Muscle layer of colon (tissue), 2 donors: ENCODE data around the gene UNC45B.

Experiments
- H3K27ac ChIP-seq: one replicate; pipeline ENCODE4 v1.7.0; 2013; ENCODE audit warnings: low read depth, mild to moderate bottlenecking, low read length, moderate library complexity
- H3K27me3 ChIP-seq, 2 donors: one replicate each; pipeline ENCODE4 v1.7.0; 2013; ENCODE audit warnings: low read length in 2 of 2, mild to moderate bottlenecking in 2 of 2; ENCODE audit not compliant: insufficient read depth in 2 of 2, control insufficient read depth in 1 of 2
- H3K36me3 ChIP-seq: one replicate; pipeline ENCODE4 v1.7.0; 2013; ENCODE audit warnings: mild to moderate bottlenecking, low read length; ENCODE audit not compliant: insufficient read depth
- H3K4me1 ChIP-seq: one replicate; pipeline ENCODE4 v1.7.0; 2013; ENCODE audit warnings: mild to moderate bottlenecking, low read length; ENCODE audit not compliant: insufficient read depth
- H3K4me3 ChIP-seq, 2 donors: one replicate each; pipeline ENCODE4 v1.7.0; 2013; ENCODE audit warnings: low read length in 2 of 2, low read depth in 1 of 2, mild to moderate bottlenecking in 1 of 2, moderate library complexity in 1 of 2
- H3K9ac ChIP-seq: one replicate; pipeline ENCODE4 v1.7.0; 2013; ENCODE audit warnings: low read length
- H3K9me3 ChIP-seq: one replicate; pipeline ENCODE4 v1.7.0; 2013; ENCODE audit warnings: mild to moderate bottlenecking, low read length
- donor health status: abdominal sarcoma.
- donor health status: Adenocarcinoma of cecum.

UNC45B gene

DNA sequence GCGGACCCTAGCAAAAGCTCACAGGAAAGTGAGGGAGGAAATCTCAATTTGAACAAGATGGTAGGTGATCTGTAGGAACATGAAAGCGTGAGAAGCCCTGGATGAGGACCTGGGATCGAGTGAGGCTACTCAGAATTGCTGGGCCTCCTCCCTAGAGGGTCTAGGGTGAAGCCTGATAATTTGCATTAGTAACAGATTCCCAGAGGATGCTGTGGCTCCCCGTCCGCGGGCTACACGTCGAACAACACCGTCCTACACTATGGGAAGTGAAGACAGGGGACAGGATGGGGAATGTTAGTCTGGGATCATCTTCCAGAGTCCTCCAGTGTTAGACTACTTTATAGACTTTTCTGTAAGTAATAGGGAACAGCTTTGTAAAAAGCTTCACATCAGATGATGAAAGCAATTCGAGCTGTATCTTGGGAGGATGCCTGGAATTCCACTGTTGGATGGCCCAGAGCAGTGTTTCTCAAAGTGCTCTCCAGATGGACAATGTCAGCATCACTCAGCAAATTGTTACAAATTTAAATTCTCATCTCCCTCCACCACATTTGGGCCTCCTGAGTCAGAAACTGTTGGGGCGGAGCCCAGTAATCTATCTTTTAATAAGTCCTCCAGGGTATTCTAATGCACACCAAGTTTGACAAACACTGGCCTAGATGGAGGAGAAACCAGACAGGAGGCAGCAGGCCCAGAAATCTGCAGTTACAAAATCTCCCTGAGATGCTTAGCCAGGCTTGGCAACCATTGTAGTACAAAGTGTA lies 19.7 kb upstream of the UNC45B start:
- no peak overlapping the region for H3K4me3 ChIP-seq
- H3K27me3 ChIP-seq: no peaks in the 10 kb centered on the region
- no peak overlapping the region for H3K27ac ChIP-seq
- no peaks in the 10 kb centered on the region for H3K4me1 ChIP-seq
- H3K36me3 ChIP-seq: peaks cover 6% of the 10 kb centered on the region
- H3K9me3 ChIP-seq: no peaks in the 10 kb centered on the region
- H3K9ac ChIP-seq: no peak overlapping the region

DNA sequence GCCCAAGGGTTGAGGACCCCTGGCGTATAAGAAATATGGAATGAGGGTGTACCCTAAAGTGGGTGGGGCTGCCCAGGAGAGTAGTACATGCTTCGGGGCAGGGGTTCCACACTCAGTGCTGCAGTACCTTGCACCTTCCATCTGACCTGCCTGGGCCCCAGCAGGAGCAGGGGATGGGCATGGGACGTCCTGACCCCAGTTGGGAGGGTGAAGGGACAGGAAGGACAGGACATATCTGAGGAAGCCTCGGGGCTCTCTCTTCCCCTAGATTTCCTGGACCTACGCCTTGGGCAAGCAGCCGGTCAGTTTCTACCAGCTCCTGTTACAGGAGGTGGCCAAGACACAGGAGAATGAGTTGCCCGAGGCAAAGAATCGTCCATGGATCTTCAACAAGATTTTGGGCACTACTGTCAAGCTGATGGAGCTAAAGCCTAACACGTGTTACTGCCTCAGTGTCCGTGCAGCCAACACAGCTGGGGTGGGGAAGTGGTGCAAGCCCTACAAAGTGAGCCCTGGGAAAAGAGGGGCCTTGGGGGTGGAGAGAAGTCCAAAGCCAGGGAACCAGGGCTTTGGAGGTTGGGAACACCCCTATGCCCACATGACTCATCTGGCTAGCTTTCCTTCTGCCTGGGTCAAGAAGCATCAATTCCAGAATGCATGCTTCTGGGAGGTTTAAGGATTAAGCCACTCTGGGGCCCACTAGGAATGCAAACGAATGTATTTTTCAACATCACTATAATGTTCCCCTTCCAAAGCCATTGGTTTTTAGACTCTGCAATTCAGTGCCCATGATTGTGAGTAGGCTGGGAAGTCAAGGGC lies 18.3 kb upstream of the UNC45B start:
- no peak overlapping the region for H3K27ac ChIP-seq
- no peak overlapping the region for H3K9ac ChIP-seq
- H3K9me3 ChIP-seq: no peaks in the 10 kb centered on the region
- H3K4me3 ChIP-seq: no peak overlapping the region
- H3K4me1 ChIP-seq: no peaks in the 10 kb centered on the region
- H3K27me3 ChIP-seq: no peaks in the 10 kb centered on the region
- peaks cover 19% of the 10 kb centered on the region for H3K36me3 ChIP-seq

DNA sequence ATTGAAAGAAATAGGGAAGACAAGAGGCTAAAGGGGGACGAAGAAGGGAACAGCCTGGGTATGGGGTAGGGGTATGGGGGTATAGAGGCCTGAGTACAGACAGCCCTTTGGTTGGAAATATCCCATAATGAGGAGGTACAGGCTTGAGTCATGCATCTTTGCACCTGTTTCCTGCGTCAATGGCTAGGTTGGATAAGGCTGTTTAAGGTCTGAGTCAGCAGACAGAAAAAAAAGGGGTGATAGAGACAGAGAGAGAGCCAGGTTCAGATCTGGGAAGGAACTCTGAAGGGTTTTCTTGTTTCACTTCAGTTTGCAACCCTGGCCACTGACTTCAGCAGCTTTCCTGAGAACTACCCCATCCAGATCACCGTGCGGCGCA lies 17.7 kb upstream of the UNC45B start:
- H3K27me3 ChIP-seq: no peaks in the 10 kb centered on the region
- H3K9me3 ChIP-seq: no peaks in the 10 kb centered on the region
- no peaks in the 10 kb centered on the region for H3K4me1 ChIP-seq
- H3K4me3 ChIP-seq: no peak overlapping the region
- no peak overlapping the region for H3K27ac ChIP-seq
- H3K9ac ChIP-seq: no peak overlapping the region
- peaks cover 22% of the 10 kb centered on the region for H3K36me3 ChIP-seq

DNA sequence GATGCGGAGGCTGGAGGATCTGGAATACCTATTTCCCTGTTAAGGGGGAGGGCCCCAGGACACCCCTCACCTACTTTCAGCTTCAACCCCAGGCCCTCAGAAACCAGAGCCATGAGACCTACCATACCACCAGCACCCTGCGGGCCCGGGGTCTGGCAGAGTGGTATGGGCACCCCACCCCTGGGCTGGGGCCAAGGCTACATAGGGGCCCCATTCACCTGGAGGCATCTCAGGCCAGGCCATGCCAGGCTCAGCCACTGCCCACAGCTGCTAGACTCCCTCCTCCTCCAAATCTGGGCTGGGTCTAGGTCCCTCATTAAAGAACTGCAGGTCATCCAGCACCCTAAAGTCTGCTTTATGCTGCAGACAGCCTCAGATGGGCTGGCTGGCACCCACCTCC lies 17.2 kb upstream of the UNC45B start:
- H3K36me3 ChIP-seq: peaks cover 27% of the 10 kb centered on the region
- H3K4me1 ChIP-seq: no peaks in the 10 kb centered on the region
- H3K27me3 ChIP-seq: no peaks in the 10 kb centered on the region
- no peaks in the 10 kb centered on the region for H3K9me3 ChIP-seq
- no peak overlapping the region for H3K9ac ChIP-seq
- H3K27ac ChIP-seq: no peak overlapping the region
- H3K4me3 ChIP-seq: no peak overlapping the region

DNA sequence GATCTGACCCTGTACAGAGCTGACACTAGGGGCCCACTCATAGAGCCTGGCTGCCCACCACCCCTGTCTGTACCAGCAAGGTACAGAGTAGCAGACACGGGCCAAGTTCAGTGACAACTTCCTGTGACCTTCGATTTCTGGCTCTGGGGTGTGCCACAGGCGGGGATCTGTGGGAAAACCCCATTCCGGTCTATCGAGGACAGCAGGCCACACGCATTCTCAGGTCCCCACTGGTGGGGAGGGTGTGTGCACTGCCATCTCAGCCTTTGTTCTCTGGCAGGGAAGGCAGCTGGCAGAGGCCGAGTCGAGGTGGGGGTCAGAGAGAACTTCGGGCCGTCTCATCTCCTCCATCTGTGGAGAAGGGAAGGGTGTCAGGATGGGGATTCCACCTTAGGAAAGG lies 15.5 kb upstream of the UNC45B start:
- Histone ChIP-seq H3K9me3 (no peaks in the 10 kb centered on the region), H3K27ac (no peak overlapping the region), H3K4me1 (no peaks in the 10 kb centered on the region), H3K36me3 (peaks cover 40% of the 10 kb centered on the region), H3K9ac (no peak overlapping the region), H3K4me3 (no peak overlapping the region), H3K27me3 (no peaks in the 10 kb centered on the region)

DNA sequence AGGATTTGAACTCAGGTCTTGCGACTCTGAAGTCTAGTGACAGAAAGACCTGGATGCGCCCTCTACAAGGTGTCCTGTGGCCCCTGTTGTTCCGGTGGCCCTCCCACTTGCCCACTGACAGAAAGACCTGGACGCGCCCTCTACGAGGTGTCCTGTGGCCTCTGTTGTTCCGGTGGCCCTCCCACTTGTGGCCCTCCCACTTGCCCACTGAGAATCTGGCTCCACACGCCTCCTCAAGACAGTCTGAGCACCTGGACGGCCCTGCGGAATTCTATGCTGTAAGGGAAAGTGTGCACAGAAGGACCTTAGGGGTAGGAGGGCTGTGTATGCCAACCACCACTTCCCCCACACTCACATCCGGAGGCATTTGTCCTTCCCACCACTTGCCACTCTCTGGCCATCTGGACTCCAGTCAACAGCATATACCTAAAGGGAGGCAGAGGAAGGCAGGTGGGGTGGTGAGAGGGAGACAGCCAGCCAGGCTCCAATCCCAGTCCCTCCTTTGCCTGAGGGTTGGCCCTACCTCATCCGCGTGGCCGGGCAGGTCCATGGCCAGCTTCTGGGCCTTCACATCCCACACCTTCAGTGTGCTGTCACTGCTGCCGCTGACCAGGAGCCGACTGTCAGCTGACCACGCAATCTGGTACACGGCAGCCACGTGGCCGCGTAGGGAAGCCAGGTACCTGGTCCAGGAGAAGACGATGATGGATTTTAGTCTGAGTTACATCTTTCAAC lies 14.6 kb upstream of the UNC45B start:
- H3K36me3 ChIP-seq: peaks cover 48% of the 10 kb centered on the region
- H3K27me3 ChIP-seq: no peaks in the 10 kb centered on the region
- no peak overlapping the region for H3K4me3 ChIP-seq
- no peaks in the 10 kb centered on the region for H3K9me3 ChIP-seq
- no peak overlapping the region for H3K9ac ChIP-seq
- no peak overlapping the region for H3K27ac ChIP-seq
- no peaks in the 10 kb centered on the region for H3K4me1 ChIP-seq

DNA sequence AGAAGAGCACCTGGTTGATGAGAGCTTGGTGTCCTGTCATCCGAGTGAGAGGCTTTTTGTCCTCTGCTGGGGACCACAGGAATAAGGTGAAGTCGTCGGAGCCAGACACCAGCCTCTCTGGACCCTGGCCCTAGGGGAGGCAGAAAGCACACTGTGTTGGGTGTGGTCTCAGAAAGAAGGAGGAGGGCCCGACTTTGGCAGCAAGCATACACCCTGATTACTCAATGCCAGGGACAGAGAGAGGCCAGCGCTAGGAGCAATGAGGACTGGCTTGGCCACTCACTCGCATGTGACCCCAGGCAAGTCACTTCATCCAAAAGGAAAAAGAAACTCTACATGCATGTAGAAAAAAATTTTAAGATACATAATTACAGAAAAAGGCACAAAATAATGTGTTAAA lies 12.3 kb upstream of the UNC45B start:
- no peak overlapping the region for H3K4me3 ChIP-seq
- H3K27me3 ChIP-seq: no peaks in the 10 kb centered on the region
- H3K27ac ChIP-seq: no peak overlapping the region
- H3K9me3 ChIP-seq: no peaks in the 10 kb centered on the region
- H3K4me1 ChIP-seq: no peaks in the 10 kb centered on the region
- H3K36me3 ChIP-seq: peaks cover 65% of the 10 kb centered on the region
- H3K9ac ChIP-seq: no peak overlapping the region

DNA sequence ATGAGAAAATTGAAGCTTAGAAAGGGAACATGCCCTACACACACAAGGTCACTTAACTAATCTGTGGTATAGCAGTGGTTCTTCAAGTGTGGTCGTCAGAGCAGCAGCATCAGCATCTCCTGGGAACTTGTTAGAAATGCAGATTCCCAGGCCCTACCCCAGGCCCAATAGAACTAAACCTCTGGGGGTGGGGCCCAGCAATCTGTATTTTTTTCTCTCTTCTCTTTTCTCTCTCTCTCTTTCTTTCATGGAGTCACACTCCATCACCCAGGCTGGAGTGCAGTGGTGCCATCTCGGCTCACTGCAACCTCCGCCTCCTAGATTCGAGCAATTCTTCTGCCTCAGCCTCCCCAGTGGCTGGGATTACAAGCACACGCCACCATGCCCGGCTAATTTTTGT lies 9.4 kb upstream of the UNC45B start:
- no peak overlapping the region for H3K9ac ChIP-seq
- peaks cover 56% of the 10 kb centered on the region for H3K36me3 ChIP-seq
- H3K27me3 ChIP-seq: no peaks in the 10 kb centered on the region
- no peaks in the 10 kb centered on the region for H3K9me3 ChIP-seq
- H3K4me3 ChIP-seq: no peak overlapping the region
- H3K27ac ChIP-seq: no peak overlapping the region
- peaks cover 8% of the 10 kb centered on the region for H3K4me1 ChIP-seq

DNA sequence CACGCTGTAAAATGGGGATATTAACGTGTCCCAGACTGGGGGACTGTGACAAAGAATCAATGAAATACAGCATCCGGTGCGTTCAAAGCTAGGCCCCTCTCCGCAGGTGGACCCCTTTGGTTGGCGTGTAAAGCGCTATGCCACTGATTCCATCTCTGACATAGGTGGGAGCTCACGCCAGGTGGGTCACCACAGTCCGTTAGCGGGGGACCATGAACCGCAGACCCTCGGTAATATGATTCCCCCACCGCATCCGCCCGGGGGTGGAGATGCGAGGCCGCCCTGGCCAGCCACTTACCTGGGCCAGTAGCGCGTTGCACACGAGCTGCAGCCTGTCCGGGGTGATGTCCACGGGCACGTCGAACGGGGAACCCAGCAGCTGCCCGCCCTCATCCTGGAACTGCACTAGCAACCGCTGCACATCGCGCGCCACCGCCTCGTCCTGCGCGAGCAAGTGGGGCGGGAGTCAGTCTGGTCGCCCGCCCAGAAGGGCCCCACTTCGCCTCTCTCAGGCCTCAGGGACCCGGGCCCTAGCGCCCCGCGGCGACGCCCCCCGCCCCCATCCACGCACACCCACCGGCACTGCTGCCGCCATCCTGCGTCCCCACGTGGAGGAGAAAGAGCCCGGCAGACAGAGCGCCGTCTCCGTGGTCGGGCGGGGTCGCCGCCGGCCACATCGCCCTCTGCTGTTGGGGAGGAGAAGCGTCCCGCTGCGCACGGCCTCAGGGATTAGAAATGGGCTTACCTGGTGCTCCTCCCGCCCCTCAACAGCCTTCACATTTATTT lies 5.7 kb upstream of the UNC45B start, which contains the start of gene NLE1:
TSS of gene NLE1 (minus strand) at position 623 of the 786 bp plus-strand sequence. CDS start at position 595, 28 bp downstream.
- Histone ChIP-seq H3K27me3 (no peaks in the 10 kb centered on the region), H3K9me3 (no peaks in the 10 kb centered on the region), H3K4me1 (peaks cover 8% of the 10 kb centered on the region), H3K9ac (peak within 1 kb of the TSS; percentile 36), H3K27ac (peak within 1 kb of the TSS; percentile 52), H3K36me3 (peaks cover 27% of the 10 kb centered on the region), H3K4me3 (peak within 1 kb of the TSS; percentile 84 to 96)

DNA sequence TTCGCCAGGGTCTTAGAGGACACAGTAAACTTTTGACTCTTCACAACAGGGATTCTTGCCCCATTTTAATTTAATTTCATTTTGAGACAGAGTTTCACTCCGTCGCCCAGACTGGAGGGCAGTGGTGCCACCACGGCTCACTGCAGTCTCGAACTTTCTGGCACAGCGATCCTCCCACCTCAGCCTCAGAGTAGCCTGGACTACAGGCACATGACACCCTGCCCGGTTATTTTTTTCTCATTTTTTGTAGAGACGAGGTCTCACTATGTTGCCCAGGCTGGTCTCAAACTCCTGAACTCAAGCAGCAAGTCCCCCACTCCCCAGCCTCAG lies 5.2 kb upstream of the UNC45B start:
- H3K9me3 ChIP-seq: no peaks in the 10 kb centered on the region
- H3K4me3 ChIP-seq: peak overlapping the region; percentile 84 to 96
- H3K9ac ChIP-seq: no peak overlapping the region
- H3K27ac ChIP-seq: peak overlapping the region; percentile 52
- H3K4me1 ChIP-seq: peaks cover 8% of the 10 kb centered on the region
- H3K36me3 ChIP-seq: peaks cover 22% of the 10 kb centered on the region
- H3K27me3 ChIP-seq: no peaks in the 10 kb centered on the region

DNA sequence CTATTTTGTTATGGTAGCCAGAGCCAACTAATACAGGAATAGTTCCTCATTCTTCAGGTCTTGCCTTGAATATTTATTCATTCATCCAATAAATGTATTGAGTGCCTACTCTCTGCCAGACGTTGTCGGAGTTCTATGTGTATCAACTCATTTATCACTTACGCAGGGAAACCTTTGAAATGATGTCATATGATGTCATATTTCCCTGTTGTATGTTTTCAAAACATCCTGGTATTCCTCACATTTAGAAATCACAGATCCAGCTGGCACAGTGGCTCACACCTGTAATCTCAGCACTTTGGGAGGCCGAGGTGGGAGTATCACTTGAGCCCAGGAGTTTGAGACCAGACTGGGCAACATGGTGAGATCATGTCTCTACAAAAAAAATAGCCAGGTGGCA lies 2.8 kb upstream of the UNC45B start:
- H3K27ac ChIP-seq: no peak overlapping the region
- peaks cover 8% of the 10 kb centered on the region for H3K4me1 ChIP-seq
- H3K9ac ChIP-seq: no peak overlapping the region
- peaks cover under 1% of the 10 kb centered on the region for H3K36me3 ChIP-seq
- H3K9me3 ChIP-seq: no peaks in the 10 kb centered on the region
- H3K4me3 ChIP-seq: no peak overlapping the region
- no peaks in the 10 kb centered on the region for H3K27me3 ChIP-seq
